Upper lobe of left lung (tissue), 6 donors: ENCODE measurements around the gene CXCR4. TPM values are rescaled to one million over a fixed set of nuclear protein-coding genes. Genes with fewer than 3 reads are reported as not detected.

Experiments used
- ATAC-seq, 2 donors: fragments of 200-7000 bp; cut with Tn5 transposase; one replicate each; pipeline ENCODE4 v1.9.1; 2022; ENCODE audit warnings: mild to moderate bottlenecking in 2 of 2, moderate library complexity in 2 of 2; ENCODE audit not compliant: low FRiP score in 2 of 2
- DNase-seq, 2 donors: peaks; one replicate each; pipeline ENCODE4 v3.0.0-alpha.2; 2019 to 2020
- H3K27ac ChIP-seq, 4 donors: fragments of 200-600 bp; sonication (generic); one replicate each; pipeline ENCODE4 v1.5.1; 2016 to 2019
- H3K27me3 ChIP-seq, 4 donors: fragments of 200-600 bp; sonication (generic); one replicate each; pipeline ENCODE4 v1.5.1; 2017 to 2019
- H3K36me3 ChIP-seq, 4 donors: fragments of 200-600 bp; sonication (generic); one replicate each; pipeline ENCODE4 v1.5.1; 2016 to 2019
- H3K4me1 ChIP-seq, 4 donors: fragments of 200-600 bp; sonication (generic); one replicate each; pipeline ENCODE4 v1.5.1; 2018 to 2019
- H3K4me3 ChIP-seq, 4 donors: fragments of 200-600 bp; sonication (generic); one replicate each; pipeline ENCODE4 v1.5.1; 2017 to 2019; ENCODE audit warnings: mild to moderate bottlenecking in 2 of 4, moderate library complexity in 1 of 4
- H3K9me3 ChIP-seq, 4 donors: fragments of 200-600 bp; sonication (generic); one replicate each; pipeline ENCODE4 v1.5.1; 2018 to 2019
- EP300 ChIP-seq, 4 donors: sonication (generic); formaldehyde crosslinking; IDR thresholded peaks; one replicate each; pipeline ENCODE4 v1.5.1; 2017; ENCODE audit warnings: antibody characterized with exemption in 4 of 4, control low read depth in 2 of 4
- POLR2A ChIP-seq, 4 donors: fragments of 450-650 bp; IDR thresholded peaks; one replicate each; pipeline ENCODE4 v1.5.1; 2016 to 2017; ENCODE audit warnings: antibody characterized with exemption in 4 of 4, mild to moderate bottlenecking in 2 of 4
- POLR2AphosphoS5 ChIP-seq, 2 donors: sonication (generic); formaldehyde crosslinking; IDR thresholded peaks; one replicate each; pipeline ENCODE4 v1.5.1; 2017; ENCODE audit warnings: antibody characterized with exemption in 2 of 2
- WGBS, 2 donors: methylation state at CpG; one replicate each; pipeline ENCODE4 v1.1.5; 2017 to 2018; 5-methylcytosine and 5-hydroxymethylcytosine counted together
- total RNA-seq, 6 donors: library from RNA; depleted of rRNA in 4 of 6; stranded (reverse); fragments of >200 nt in 4 of 6; gene quantifications; one replicate each; pipeline versions ENCODE4 v1.1.0 to v1.2.1, GENCODE V29; 2016 to 2021
- TF ChIP-seq, protein P1 (sequence below), 6 experiments: fragments of 450-650 bp in 4 of 6; fragments of 200-600 bp in 2 of 6; sonication (generic) in 2 of 6; IDR thresholded peaks; one replicate each; pipeline ENCODE4 v1.5.1; 2016 to 2019; ENCODE audit warnings: antibody characterized with exemption in 6 of 6
- donor health status: DM: no; HTN: no; CAD: no; lungs with moderate emphysema.
- donor health status: DM: no; HTN: yes; CAD: no; lungs with severe emphysema.

CXCR4 gene
- total RNA-seq = 10 to 100 TPM; 27.3 to 71.2 (median 56.6) TPM

DNA sequence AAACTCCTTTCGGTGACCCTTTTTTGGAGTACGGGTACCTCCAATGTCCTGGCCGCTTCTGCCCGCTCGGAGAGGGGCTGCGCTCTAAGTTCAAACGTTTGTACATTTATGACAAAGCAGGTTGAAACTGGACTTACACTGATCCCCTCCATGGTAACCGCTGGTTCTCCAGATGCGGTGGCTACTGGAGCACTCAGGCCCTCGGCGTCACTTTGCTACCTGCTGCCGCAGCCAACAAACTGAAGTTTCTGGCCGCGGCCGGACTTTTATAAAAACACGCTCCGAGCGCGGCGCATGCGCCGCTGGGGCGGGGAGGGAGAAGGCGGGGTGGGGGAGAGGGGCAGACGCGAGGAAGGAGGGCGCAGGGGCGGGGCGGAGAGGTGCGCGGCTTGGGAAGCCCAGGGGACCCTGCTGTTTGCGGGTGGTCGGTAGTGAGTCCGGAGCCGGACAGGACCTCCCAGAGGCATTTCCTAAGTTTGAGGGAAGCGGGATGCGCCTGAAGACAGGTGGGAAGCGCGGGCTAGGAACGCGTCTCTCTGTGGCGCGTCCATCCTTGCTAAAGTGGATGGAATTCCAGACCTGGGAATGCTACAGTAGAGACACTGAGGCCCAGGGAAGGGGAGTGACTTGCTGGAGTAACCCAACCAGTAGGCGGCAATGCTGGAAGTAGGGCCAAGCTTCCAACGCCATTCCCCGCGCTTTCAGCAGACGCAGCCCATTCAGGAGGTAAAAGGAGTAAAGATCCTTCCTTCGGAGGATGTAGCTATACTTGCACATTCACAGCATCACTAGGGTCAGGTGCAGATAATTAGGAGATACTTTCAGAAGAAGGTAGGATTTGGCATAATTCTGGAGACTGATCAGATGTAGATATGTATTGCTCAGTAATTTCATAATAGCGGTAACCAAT is at the start of gene CXCR4:
TSS of gene CXCR4 (minus strand) at position 241 of the 910 bp plus-strand sequence. CDS start at position 152, 89 bp downstream.
- TF ChIP-seq EP300 (IDR thresholded peaks at IDR 0.05) (no peak), POLR2A (IDR thresholded peaks at IDR 0.05) (peak; percentile 26 to 95 (median 56)), POLR2AphosphoS5 (IDR thresholded peaks at IDR 0.05) (peak; percentile 85 to 92)
- TF ChIP-seq, protein P1, sequence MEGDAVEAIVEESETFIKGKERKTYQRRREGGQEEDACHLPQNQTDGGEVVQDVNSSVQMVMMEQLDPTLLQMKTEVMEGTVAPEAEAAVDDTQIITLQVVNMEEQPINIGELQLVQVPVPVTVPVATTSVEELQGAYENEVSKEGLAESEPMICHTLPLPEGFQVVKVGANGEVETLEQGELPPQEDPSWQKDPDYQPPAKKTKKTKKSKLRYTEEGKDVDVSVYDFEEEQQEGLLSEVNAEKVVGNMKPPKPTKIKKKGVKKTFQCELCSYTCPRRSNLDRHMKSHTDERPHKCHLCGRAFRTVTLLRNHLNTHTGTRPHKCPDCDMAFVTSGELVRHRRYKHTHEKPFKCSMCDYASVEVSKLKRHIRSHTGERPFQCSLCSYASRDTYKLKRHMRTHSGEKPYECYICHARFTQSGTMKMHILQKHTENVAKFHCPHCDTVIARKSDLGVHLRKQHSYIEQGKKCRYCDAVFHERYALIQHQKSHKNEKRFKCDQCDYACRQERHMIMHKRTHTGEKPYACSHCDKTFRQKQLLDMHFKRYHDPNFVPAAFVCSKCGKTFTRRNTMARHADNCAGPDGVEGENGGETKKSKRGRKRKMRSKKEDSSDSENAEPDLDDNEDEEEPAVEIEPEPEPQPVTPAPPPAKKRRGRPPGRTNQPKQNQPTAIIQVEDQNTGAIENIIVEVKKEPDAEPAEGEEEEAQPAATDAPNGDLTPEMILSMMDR (IDR thresholded peaks at IDR 0.05) = no peak
- Histone ChIP-seq H3K4me1 (peaks cover 36 to 42% (median 39%) of the 10 kb centered on the region in 4 donors), H3K27ac (peak within 1 kb of the TSS; percentile 71 to 97 (median 87)), H3K36me3 (peaks cover 0 to 5% (median 0%) of the 10 kb centered on the region in 4 donors), H3K4me3 (peak within 1 kb of the TSS; percentile 19 to 60 (median 58)), H3K9me3 (no peaks in the 10 kb centered on the region), H3K27me3 (no peaks in the 10 kb centered on the region)
- DNase-seq (peak; percentile 79 to 97), ATAC-seq (peak; percentile 60 to 73)
- WGBS, 2 donors = 0 to 6% methylated on average over 13 to 41 of the region's 50 CpGs

DNA sequence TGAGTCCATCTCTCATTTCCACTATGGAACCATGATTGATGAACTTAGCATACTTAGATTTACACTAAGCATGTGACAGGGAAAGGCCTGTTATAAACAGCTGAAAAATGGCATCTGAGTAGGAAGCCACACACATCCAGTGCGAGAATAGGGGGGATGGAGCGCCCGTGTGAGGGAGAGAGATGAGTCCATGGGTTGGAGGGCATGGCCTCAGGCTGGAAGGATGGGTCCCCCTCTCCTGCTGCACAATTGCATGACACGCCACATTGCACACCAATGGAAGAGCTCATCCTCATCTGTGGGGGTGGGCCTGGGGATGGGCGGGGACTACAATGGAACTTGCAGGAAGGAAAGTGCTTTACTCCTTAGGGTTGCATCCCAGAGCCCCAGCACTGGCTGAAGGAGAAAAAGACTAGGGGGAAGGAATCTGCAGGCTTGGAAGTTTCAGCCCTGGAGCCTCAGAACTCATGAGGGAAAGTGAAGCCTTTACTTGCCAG is 46.4 kb upstream of the CXCR4 start:
- H3K27ac ChIP-seq = no peak overlapping the region
- no peaks in the 10 kb centered on the region for H3K27me3 ChIP-seq
- no peak overlapping the region for H3K4me3 ChIP-seq
- 93 to 96% methylated on average over 5 of the region's 5 CpGs for WGBS, 2 donors
- ATAC-seq = no peak
- no peak for DNase-seq
- H3K4me1 ChIP-seq = peaks cover 0 to 7% (median 0%) of the 10 kb centered on the region in 4 donors
- H3K36me3 ChIP-seq = no peaks in the 10 kb centered on the region
- H3K9me3 ChIP-seq = no peaks in the 10 kb centered on the region
- TF ChIP-seq EP300 (IDR thresholded peaks at IDR 0.05) (no peak), POLR2AphosphoS5 (IDR thresholded peaks at IDR 0.05) (no peak), POLR2A (IDR thresholded peaks at IDR 0.05) (no peak)
- TF ChIP-seq, protein P1 (IDR thresholded peaks at IDR 0.05) = no peak

GRCh38 chr2:136162438-136162837 is 44.5 kb upstream of the CXCR4 start:
- DNase-seq (no peak), ATAC-seq (no peak)
- Histone ChIP-seq H3K27ac (no peak overlapping the region), H3K4me1 (no peaks in the 10 kb centered on the region), H3K27me3 (no peaks in the 10 kb centered on the region), H3K4me3 (no peak overlapping the region), H3K36me3 (no peaks in the 10 kb centered on the region), H3K9me3 (no peaks in the 10 kb centered on the region)
- WGBS, 2 donors = 7 to 8% methylated on average over 1 of the region's 1 CpG
- TF ChIP-seq, protein P1 (IDR thresholded peaks at IDR 0.05) = no peak
- TF ChIP-seq EP300 (IDR thresholded peaks at IDR 0.05) = no peak
- TF ChIP-seq POLR2AphosphoS5 (IDR thresholded peaks at IDR 0.05) = no peak
- no peak for TF ChIP-seq POLR2A (IDR thresholded peaks at IDR 0.05)

- H3K4me3 ChIP-seq = no peak overlapping the region
- no peaks in the 10 kb centered on the region for H3K9me3 ChIP-seq
- DNase-seq (no peak), ATAC-seq (no peak)
- no peaks in the 10 kb centered on the region for H3K36me3 ChIP-seq
- no peaks in the 10 kb centered on the region for H3K4me1 ChIP-seq
- no peak overlapping the region for H3K27ac ChIP-seq
- no peaks in the 10 kb centered on the region for H3K27me3 ChIP-seq
- WGBS, 2 donors = 65 to 92% methylated on average over 1 of the region's 1 CpG
- TF ChIP-seq, protein P1 (IDR thresholded peaks at IDR 0.05) = no peak
- TF ChIP-seq POLR2AphosphoS5 (IDR thresholded peaks at IDR 0.05) (no peak), POLR2A (IDR thresholded peaks at IDR 0.05) (no peak), EP300 (IDR thresholded peaks at IDR 0.05) (no peak)
These were observed 38.5 kb upstream of the CXCR4 start for GRCh38 chr2:136156411-136156810.
